NCI-H2107 treated with DMSO at 0.1 percent for 48 hours (cell line): ENCODE data around the gene TSPAN3.

ENCODE experiments used
- DNase-seq: peaks from one replicate; lab custom pipeline; 2025; ENCODE audit not compliant: unreplicated experiment; lab: John Stamatoyannopoulos, UW

TSPAN3 gene

GRCh38 chr15:77034695-77035489 is 36.0 kb downstream of the TSPAN3 start:
- no peak for DNase-seq

DNA sequence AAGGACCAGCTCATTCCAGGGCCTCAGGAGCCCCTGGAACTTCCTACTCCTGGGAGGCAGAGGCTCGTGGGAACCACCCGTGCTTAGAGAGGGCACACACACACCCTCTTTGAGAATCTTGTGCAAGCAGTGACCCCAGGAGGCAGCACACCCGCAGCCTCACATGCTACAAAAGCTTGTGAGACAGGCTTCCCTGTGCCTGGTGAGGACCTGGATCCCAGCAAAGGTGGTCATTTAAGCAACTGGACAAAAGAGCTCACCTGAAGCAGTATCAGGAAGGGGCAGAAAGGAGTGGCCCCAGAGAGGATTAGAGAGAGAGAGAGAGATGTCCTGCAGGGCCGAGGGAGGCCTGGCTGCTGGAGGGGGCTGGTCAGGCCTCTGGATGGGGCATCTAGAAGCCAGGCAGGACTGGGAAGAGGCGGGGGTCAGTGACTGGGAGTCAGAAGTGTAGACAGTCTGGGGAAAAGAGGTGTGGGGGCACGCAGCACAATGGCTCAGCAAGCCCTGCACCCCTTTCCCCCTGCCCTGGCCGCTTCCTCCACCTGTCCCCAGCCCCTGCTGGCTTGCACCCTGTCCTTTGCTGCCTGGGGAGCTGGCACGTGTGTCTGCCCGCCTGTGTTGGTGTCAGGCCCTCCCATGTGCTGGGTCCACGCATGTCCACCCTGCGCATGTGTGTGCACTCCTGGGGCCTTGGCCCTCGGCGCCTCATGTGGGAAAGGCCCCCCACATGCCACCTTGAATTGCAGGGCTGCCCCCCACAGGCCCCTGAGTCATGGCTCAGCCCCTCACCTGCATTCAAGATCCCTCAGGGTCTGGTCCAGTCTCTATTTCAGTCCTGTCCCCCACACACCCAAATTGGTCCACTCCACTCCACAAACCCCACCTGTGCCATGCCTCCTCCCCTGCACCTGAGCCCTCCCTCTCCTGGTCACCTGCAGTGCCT is 36.9 kb downstream of the TSPAN3 start:
- no peak for DNase-seq

DNA sequence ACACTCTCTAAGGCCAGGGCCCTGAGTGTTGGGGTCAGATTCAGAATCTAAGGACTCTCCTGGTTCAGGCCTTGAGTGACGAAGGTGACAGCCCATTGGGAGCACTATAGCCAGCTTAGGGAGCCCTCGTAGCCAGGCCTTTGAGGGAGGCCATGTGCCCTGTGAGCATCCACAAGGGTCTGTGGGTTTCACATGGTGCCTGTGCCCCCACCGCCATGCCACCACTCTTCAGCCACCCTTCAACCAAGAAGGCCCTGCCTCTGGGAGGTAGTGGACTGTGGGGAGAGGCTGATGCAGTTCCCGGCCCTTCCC is 37.5 kb downstream of the TSPAN3 start:
- DNase-seq, result no peak

- DNase-seq, result no peak
These were observed 38.1 kb downstream of the TSPAN3 start for GRCh38 chr15:77032647-77033416.

DNA sequence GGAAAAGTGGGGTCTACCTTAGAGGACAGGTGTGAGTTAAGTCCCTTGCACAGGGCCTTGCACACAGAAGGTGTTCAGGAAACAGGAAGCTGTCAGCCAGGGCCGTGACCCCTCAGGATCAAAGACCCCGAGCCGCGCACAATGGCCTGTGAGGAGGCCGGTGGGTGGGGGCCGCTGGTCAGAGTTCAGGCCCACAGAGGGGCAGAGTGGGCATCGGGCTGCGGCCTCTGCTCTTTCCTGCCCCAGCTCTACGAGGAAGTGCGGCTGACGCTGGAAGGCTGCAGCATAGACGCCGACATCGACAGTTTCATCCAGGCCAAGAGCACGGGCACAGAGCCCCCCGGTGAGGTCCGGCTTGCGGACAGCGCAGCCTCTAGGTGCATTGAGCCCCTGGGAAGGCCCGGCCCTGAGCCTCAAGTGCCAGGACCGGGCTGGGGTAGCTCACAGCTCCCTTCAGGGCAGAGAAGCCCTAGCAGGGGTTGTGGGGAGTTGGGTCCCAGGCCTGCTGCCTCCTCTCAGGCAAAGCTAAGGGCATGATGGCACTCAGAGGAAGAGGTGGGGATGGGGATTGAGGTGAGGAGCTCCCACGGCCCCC is 38.8 kb downstream of the TSPAN3 start:
- DNase-seq, result no peak

DNA sequence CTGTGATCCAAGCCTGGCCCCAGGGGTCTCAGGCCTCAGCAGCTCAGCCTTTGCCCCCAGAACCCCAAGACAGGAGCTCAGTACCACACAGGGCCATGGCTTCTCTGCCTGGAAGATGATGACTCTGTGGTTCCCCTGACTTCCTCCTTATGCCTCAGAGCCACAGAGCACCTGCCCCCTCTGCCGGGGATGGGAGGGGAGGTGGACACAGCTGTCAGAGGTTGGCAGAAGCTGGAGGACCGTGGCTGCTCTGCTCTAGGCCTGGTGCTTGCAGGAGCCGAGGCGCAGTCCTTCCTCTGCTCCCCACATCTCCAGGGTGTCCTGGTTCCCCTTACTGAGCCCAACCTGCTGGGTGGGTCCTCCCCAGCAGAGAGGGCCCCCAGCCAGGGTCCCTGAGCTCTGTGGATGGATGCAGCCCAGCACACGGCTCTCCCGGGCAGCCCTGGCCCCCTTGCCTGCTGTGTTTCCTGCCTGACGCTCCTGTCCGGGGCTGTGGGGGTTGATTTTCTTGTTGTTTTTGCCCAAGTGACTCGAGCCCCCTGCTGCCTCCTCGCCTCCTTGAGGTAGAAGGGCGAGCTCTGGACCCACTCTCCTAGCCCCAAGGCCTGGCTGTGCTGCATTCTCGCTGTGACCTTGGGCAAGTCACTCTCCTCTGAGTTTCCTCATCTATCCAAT is 39.4 kb downstream of the TSPAN3 start:
- peak; percentile 27 for DNase-seq

DNA sequence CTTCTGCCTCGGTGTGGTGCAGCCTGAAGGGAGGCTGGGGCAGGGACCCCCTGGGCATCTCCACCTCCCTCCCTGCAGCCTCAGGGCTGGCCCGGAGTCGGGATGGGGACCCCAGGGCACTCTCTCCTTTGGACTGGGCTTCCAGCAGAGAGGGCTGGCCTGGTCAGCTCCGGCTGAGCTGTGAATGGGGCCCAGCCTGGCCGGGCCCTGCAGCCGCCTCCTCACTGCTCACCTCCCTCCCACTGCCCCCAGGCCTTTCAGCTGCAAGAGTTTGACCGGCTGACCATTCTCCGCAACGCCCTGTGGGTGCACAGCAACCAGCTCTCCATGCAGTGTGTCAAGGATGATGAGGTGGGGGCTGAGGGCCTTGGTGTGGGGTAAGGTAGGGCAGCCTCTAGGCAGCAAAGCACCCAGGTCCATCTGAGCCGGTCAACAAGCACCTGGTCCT is 40.0 kb downstream of the TSPAN3 start:
- DNase-seq, result no peak

GRCh38 chr15:77030048-77030927 is 40.6 kb downstream of the TSPAN3 start:
- DNase-seq, result no peak

DNA sequence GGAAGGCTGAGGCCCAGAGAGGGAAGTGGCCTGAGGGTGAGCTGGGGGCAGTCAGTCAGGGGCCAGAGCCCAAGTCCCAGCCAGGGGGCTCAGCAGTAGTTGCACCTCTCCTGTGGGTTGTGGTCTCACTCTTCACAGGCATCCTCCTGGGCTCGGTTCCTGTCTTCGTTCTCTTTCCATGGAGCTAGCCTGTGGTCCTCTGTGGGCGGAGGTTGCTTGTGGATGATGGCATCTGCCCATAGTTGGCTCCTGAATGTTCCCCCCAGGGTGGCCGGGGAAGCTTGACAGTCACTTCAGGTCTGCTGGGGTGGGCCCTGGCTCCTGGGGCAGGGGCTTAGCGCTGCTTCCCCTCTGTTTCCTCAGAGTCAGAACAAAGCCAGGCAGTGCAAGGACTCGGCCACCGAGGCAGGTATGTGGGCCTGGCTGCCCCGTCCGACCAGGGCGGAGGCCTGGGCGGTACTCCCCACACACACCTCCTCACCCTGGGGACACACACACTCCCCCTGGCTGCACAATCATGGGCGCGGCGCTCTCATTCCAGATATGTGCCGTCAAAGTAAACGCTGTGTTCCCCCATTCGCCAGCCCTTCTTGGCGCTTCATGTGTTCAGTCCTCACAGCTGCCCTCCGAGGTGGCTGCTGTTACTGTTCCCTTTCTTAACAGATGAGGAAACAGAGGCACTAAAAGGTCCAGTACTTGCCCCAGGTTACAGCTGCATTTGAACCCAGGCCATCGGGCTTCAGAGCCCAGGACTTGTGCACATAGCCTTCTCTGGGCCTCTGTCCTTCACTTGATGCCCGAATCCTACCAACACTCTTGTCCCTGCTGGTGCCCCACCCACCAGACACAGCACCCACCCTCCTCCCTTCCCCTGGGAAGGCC is 41.5 kb downstream of the TSPAN3 start:
- no peak for DNase-seq

DNA sequence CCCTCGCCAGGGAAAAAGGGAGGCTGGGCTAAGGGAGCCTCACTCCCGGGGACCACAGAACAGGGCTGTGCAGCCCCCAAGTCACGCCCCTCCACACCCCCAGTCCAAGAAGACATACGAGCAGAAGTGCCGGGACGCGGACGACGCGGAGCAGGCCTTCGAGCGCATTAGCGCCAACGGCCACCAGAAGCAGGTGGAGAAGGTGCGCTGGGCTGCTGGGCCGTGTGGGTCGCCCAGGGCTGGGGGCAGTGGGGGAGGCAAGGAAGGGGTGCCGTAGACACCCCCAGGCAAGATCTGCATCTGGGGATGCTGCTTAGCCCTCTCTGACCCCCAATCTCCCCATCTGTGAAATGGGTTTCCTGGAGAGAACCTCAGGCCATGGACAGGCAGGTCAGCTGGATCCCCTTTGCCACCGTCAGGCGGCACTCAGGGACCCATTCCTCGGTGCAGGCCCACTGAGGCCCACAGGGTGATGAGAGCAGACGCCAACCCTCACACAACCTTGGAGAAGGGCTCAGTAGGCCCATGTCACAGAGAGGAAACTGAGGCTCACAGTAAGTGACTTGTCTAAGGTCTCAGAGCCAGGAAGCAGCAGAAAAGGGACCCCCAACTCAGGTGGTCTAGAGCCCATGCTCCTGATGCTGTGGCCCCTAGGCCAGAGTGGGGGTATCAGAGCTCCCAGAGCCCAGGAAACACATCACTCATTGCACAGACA is 42.3 kb downstream of the TSPAN3 start:
- DNase-seq, result no peak

GRCh38 chr15:77027697-77028450 is 43.0 kb downstream of the TSPAN3 start:
- DNase-seq, result no peak

- DNase-seq, result no peak
These were observed 43.7 kb downstream of the TSPAN3 start for GRCh38 chr15:77027111-77027696.

- DNase-seq, result no peak
These were observed 44.3 kb downstream of the TSPAN3 start for GRCh38 chr15:77026501-77027110.

GRCh38 chr15:77025941-77026411 is 44.9 kb downstream of the TSPAN3 start:
- DNase-seq, result no peak

DNA sequence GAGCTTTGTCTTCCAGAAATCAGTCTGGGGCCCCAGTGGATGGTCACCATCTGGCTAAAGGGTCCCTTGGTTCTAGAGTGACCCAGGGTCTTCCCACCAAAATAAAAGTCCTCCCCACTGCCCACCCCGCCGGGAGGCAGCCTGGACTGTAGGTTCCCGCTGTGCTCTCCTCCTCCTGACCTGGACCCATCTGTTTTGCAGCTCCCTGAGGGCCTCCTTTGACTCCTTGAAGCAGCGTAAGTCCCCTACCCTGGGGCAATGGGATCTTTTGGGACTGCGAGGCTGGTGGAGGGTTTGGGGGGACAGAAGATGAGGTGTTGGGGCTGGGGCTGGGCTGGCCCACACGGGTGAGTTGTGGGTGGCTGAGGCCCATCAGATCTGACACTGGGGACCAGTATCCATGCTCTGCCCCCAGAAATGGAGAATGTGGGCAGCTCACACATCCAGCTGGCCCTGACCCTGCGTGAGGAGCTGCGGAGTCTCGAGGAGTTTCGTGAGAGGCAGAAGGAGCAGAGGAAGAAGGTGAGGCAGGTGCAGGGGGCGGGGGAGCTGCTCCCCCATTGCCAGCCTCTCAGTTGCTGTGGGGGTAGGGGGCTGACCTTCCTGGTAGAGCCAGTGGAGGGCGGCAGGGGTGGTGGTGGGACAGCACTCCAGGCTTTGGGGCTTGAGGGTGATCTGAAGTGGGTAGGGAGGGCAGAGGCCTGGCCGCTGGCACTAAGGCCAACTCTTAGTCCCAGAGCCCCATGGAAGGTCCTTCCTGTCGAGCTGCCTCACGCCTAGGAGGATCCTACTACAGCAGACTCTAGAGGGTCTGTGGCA is 45.6 kb downstream of the TSPAN3 start:
- no peak for DNase-seq
